ENCODE results near the gene APOH.
"Not testable (repeated sequence)": the region's sequence is repeated elsewhere in the genome, so short reads cannot be mapped to it uniquely, and the experiment has no call there.

APOH gene, protein sequence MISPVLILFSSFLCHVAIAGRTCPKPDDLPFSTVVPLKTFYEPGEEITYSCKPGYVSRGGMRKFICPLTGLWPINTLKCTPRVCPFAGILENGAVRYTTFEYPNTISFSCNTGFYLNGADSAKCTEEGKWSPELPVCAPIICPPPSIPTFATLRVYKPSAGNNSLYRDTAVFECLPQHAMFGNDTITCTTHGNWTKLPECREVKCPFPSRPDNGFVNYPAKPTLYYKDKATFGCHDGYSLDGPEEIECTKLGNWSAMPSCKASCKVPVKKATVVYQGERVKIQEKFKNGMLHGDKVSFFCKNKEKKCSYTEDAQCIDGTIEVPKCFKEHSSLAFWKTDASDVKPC

DNA sequence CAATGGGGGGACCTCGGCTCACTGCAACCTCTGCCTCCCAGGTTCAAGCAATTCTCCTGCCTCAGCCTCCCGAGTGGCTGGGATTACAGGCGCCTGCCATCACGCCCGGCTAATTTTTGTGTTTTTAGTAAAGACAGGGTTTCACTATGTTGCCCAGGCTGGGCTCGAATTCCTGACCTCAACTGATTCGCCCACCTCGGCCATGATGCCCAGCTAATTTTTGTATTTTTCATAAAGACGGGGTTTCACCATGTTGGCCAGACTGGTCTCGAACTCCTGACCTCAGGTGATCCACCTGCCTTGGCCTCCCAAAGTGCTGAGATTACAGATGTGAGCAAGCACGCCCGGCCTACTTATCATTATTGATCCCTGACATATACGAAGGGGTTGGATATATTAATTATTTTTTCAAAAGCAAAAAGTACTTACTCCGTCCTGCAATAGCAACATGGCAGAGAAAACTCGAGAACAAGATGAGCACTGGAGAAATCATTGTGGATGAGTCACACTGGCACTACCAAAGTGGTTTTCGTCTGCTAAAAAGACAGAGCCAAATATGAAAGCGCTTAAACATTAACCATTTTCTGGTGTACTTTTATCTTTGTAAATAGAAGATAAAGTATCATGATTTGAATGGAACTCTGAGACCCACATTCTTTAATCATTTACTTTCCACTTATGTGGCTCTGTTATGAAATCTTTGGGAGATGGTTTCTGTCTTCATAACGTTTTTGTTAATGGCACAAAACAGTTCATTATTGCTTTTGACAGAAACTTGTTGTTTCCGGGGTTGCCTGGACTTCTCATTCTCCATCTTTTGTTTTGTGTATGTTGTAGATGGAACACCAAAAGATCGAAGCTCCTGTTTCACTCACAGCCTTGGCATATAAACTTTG is at the start of gene APOH:
Gene APOH (minus strand): TSS at position 529 of the 896 bp plus-strand sequence. CDS start 36 bp downstream, at position 493.
- DNase-seq = no peak

DNA sequence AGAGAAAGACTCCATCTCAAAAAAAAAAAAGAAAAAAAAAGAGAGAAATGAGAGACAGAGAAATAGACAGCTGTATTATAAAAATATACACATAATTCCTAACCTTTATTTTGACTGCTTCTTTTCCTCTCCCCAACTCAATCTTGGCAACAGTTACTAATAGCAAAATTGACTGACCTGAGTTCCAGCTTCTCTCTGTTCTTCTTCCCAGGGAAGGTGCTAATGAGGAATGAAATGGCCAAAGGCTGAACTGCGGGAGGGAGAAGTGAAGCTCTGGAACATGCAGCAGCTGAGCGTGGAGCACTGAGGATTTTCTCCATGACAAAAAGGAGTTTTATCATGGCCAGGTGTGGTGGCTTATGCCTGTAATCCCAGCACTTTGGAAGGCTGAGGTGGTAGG is 48.0 kb upstream of the APOH start:
- DNase-seq = no peak

- DNase-seq = no peak
Measured at GRCh38 chr17:66276328-66276937, 47.2 kb upstream of the APOH start.

GRCh38 chr17:66275651-66276050 is 46.4 kb upstream of the APOH start:
- no peak for DNase-seq

- DNase-seq = no peak
Measured at GRCh38 chr17:66273586-66273848, 44.3 kb upstream of the APOH start.

DNA sequence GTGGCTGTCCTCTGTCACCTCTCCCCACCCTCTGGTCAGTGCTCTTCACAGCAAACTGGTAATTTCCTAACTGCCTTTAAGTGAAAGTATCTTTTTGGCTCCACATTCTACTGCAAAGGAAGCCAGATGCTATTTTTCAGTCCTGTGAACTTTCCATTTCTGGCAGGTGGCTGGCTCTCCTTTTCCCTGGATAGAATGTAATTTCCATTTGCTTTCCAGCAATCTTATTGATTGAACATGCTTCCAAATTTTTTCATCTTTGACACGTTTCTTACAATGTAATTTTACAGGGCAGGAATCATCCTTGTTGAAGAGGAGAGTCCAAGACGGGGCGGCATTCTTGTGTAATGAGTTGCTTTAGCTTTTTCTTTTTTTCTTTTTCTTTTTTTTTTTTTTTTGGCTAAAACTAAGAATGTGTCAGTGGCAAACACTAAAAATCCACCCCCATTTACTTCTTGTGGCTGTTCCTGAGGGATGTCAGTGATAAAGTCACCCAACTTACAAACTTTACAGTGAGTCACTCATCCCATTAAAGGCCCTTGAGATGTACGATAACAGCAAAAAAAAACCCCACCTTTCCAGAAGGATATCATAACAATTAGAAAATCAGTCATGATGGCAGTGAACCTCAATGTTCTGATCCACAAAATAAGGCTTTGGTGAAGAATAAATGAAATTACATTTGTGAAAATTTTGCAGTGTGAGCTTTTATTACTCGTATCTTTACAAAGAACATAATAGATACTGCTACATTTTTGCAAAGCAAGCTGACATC is 43.8 kb upstream of the APOH start:
- DNase-seq = no peak

DNA sequence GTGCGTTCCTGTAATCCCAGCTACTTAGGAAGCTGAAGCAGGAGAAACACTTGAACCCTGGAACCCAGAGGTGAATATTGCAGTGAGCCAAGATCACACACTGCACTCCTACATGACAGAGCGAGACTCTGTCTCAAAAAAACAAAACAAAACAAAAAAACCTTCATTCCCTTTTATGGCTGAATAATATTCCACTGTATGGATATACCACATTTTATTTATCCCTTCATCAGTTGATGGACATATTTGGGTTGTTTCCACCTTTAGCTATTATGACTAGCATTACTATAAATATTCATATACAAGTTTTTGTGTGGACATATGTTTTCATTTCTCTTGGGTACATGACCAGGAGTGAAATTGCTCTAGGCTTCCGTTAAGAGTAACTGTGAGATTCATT is 42.3 kb upstream of the APOH start:
- DNase-seq = no peak

DNA sequence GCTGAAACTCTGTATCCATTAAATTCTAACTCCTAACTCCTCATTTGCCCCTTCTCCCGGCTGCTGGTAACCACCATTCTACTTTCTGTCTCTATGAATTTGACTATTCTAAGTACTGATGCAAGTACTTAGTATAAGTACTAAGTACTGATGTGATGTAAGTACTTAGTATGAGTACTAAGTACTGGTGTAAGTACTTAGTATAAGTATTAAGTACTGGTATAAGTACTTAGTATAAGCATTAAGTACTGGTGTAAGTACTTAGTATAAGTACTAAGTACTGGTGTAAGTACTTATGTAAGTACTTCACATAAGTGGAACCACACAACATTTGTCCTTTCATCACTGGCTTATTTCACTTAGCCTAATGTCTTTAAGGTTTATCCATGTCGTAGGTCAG is 40.9 kb upstream of the APOH start:
- DNase-seq = no peak

DNA sequence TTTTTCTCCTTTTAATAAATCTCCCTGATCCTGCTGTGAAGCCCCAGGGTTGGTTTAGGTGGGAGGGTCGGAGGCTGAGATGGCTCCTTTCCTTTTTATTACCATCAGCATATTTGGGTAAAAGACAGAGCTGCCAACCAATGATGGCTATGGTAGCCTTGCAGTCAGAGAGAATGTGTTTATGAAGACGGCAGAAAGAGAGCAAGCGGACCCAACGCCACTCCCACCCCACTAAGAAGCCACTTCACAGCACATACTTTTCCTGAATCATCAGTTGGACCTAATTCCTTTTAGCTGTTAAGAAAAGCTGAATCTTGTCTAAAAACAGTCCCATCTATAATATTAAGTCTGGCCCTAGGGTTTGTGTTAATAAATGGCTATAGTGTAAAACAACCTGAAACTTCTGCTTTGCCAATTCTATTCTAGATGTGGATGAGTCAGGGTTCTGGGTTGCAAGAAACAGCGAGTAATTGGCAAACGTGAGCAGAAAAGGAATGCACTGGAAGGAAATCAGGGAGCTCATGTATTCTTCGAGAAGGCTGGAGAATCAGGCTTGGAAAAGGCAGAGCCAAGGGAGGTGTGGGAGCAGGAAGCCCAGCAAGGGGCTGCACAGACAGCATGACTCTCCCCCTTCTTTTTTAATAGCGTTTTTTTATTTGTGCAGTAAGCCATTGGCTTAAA is 39.2 kb upstream of the APOH start:
- DNase-seq = no peak

- no peak for DNase-seq
Measured at GRCh38 chr17:66264696-66265095, 35.5 kb upstream of the APOH start.

- DNase-seq = no peak
Measured at GRCh38 chr17:66262767-66263166, 33.6 kb upstream of the APOH start.

DNA sequence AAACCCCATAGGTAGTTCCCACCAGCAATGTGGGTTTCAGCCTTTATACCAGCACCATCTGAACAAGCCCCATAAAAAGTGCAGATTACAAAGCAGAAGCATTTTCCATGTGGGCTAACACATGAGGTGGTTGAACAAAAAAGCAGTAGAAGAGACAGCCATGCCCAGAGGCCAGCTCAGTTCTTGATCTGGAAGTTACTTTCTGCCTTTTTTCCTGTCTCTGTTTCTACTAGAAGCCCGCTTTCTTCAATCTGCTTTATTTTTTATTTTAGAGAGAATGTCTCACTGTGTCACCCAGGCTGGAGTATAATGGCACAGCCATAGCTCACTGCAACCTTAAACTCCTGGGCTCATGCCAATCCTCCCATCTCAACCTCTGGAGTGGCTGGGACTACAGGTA is 31.5 kb upstream of the APOH start:
- DNase-seq = no peak

DNA sequence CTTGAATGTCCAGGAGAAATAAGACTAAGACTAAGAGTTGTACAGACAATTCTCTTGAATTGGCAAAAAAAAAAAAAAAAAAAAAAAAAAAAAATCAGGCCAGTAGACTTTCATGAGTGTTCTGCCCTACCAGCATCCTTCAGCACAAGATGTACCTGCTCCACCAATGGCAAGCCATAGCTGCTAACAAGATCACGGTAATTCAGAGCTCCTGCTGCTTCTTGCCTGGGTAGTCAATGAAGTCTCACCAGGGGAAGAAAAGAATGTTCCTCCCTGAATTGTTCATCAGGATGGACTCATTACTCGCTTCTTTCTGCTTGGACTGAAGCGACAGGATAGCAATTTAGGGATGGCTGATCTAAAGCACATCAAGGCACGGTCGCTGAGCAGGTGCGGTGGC is 31.1 kb upstream of the APOH start:
- DNase-seq = no peak

GRCh38 chr17:66255527-66255971 is 26.3 kb upstream of the APOH start:
- no peak for DNase-seq

- peak; percentile 42 for DNase-seq
Measured at GRCh38 chr17:66255112-66255511, 25.9 kb upstream of the APOH start.

DNA sequence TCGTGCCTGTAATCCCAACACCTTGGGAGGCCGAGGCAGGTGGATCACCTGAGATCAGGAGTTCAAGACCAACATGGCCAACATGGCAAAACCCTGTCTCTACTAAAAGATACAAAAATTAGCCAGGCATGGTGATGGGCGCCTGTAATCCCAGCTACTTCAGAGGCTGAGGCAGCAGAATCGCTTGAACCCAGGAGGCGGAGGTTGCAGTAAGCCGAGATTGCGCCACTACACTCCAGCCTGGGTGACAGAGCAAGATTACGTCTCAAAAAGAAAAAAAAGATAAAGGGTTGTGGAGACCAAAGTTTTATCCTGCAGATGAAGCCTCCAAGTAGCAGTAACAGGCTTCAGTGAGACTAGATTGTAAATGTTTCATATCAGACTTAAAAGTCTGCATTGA is 24.2 kb upstream of the APOH start:
- DNase-seq = not testable (repeated sequence)

GRCh38 chr17:66250686-66251085 is 21.5 kb upstream of the APOH start:
- no peak for DNase-seq

DNA sequence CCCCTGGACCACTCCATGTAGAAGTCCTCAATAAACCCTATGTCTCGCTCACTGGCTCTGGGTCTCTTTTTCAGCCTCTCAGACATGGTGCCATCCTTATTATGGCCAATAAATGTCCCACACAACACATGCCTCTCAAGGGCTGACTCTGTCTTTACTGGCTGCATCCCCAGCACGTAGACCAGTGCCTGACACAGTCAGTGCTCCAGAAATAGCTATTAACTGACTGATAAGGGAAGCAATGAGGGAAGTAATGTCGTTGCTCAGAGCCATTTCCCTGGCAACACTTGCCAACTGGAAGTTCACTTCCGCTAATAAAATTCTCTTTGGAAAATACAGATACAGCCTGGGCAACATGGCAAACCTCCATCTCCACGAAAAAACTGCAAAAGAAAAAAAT is 19.1 kb upstream of the APOH start:
- DNase-seq = no peak

- DNase-seq = no peak
Measured at GRCh38 chr17:66241839-66242238, 12.6 kb upstream of the APOH start.

- DNase-seq = no peak
Measured at GRCh38 chr17:66240630-66241029, 11.4 kb upstream of the APOH start.

- no peak for DNase-seq
Measured at GRCh38 chr17:66240013-66240412, 10.8 kb upstream of the APOH start.

DNA sequence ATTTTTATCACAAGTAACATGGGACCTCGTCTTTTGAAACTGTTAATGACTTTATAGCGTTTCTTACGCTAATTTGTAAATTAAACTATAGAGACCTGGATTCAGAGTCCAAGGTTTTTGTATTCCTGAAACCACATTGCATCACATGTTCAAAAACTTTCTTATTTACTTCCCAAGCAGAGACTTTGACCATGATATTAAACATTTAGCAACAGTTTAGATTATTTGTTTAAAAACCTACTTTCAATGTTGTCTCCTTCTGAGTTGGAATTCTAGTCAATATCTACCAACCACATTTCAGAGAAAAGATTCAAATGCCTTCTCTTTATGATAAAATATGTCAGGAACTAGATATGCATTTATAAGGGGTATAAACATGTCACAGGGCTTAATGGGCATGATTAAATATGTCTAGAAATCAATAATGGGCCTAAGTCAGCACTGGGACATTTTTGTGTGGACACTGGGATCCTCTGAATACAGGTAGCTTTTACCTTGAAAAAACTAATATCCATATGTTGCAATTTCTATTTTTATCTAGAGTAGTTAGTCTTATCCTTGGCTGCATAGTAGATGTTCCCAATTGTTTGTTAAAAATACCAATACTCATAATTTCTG is 6.3 kb upstream of the APOH start:
- DNase-seq = no peak

All from NCI-H2029 (cell line).